GM18867 (cell line): ENCODE measurements around the gene TMEM222.
"Not testable (repeated sequence)": the region's sequence is repeated elsewhere in the genome, so short reads cannot be mapped to it uniquely, and the experiment has no call there.

Experiments
- ATAC-seq: cut with Tn5 transposase; IDR thresholded peaks from one replicate; pipeline ENCODE4 v1.9.1; 2021; ENCODE audit warnings: mild to moderate bottlenecking, moderate library complexity; ENCODE audit not compliant: unreplicated experiment

Gene TMEM222

DNA sequence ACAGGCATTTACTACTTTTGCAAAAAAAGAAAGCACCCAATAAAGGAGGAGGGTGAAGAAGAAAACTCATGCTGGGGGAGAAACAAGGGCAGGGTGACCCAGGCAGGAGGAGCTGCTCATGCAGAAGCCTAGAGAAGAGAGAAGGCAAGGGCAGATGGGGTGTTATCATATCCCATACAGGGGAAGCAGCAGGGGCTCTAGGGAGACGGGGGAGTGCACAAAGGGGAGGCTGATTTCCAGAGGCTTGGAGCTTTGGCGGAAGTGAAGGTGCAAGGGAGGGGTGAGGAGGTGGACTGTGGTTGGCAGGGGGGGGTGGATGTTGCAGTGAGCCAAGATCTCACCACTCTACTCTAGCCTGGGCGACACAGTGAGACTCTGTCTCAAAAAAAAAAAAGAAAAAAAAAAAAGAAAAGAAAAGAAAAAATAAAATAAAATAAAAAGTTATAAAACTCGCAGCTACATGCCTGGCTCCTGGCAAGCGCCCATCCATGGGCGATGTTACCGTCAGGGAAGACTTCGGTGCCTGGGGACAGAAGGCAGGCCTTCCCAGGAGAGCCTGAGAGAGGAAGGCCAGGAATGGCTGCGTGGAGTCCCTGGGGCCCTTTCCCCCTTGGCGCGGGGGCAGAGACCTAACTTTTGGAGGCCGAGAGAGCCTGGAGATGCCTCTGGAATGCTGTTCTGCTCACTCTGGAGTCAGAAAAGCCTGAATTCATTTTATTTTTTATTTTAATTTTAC is 56.0 kb downstream of the TMEM222 start:
- ATAC-seq = no peak

DNA sequence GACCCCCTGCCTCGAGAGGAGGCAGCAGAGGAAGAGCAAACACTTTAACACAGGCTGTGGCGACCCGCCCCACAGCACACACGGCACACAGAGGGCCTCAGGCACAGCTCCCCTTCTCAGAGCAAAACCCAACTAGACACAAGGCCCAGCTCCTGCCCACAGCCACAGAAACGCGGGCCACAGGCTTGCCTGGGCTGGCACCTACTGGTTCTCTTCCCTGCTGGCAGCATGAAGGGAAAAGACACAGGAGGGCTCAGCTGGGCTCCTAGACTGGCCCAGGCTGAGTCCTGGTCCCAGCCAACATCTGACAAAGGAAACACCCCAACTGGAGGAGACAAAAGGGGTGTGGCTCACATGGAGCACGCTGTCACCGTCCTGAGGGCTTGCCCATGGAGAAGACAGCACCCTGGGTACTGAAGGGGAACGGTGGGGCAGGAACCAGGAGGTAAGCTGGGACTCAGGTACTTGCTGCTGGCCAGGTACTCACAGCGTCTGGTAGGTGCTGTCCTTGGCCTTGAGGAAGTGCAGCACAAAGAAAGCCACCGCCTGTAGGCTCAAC is 57.7 kb downstream of the TMEM222 start:
- no peak for ATAC-seq

DNA sequence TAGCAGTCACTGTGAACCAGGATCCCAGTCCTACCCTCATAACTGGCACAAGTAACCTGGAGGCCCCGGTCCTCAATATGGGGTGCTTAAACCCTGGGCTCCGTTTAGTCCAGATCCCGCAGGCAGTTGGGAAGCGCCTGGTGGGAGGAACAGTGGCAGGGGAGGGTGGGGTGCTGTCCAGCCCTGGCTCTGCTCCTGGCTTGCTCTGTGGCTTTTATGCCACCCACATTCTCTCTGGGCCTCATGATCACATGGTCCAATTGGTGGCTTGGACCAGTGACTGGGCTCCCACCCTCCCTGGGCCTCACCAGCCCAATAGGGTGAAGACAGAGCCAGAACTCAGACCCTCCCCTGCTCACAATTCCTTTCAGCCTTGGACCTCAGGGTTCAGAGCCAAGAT is 58.3 kb downstream of the TMEM222 start:
- ATAC-seq = no peak

DNA sequence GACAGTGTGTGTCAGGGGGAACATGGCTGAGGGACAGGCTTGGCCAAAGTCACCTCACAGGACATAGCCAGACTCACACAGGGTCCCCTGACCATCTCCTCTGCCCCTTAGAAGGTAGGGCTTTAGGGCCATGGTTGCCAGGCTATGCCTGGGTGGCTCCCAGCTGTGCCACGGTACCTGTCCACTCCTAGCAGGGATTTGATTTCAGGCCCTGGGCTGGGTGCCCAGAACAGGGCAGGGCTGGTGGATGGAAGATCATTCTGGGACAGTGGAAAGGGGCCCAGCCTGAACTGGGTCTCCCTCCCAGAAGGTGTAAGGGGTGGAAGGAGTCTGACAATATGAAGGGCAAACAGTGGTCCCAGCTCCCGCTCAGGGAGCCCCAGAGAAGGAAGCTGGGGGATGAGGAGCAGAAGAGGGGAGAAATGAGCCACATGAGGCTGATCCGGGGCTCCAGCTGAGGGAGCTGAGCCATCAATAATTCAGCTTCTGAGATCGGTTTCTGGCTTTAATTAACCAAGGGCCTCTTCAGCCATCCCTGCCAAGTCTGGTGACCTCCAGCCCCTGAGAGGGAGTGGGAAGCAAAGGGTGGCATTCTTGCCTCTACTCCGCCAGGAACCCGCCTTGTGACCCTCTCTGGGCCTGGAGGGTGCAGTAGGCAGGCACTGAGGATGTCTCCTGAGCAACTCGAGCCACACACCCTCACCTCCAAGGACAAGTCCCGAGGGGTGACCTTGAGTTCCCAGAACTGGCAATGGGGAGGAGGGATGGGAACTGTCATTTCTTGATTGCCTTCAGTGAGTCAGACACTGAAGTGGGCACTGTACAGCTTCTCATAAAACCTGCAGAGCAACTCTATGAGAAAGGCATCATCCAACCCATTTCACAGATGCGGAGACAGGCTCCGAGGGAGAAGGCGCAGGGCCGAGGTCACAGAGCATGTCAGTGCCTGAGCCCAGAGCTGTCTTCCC is 59.1 kb downstream of the TMEM222 start:
- no peak for ATAC-seq

DNA sequence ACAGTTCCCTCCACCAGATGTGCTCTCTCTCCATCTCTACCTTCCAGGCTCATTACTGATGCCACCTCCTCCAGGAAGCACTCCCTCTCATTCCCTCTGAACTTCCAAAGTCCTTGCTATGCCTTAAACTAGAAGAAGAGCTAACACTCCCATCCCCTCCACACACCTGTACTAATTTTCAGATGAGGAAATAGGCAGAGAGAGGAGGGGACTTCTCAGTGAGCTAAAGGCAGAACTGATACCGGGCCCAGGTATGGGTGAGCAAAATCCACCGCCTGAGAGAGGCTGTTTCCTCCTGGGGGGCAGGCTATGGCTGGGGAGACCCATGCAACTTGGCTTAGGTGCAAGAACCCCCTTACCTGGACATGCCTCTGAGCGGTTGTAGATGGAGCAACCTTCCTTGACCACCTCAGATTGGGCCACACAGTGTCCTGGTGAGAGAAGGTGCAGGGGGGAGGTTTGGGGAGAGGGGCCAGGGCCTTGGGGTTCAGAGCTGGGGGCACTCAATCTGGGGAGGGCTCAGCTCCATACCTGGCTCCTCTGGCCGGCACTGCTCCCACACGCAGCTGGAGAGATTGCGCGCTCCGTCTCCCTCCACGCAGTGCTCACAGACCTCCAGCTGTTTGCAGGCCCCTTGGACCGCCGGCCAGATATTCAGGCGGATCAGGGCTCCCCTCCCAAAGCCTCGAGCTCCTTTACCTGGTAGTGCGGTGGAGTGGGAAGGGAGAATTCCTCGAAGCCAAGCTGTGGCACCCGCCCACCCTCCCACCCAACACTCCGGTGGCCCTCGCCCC is 60.2 kb downstream of the TMEM222 start:
- ATAC-seq = no peak

DNA sequence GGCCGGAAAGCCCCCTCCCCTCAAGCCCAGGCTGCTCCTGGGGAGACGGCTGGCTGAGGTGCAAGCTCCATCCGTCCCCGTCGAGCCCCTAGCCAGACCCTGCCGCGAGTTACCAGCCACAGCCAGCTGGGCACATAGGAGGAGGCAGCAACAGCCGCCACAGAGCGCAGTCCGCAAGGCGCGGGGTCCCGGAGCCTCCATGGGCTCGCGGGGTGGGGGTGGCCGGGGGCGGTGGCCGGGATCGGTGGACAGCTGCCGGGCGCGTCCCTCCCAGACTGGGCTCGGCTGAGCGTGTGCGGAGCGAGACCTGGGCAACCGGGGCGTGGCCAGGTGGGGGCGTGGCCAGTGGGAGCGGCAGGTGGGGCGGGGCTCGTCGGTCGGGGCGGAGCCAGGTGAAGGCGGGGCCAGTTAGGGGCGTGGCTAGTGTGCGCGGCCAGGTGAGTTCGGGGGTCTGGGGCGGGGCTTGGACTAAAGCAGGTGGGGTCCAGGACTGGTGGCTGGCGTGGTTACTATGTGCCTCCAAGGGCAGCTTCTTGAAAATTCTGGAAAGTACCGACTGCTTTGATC is 61.2 kb downstream of the TMEM222 start, which contains the start of gene CD164L2:
CD164L2 (minus strand) TSS at position 295 of the 567 bp plus-strand sequence; CDS start at position 201, 94 bp downstream.
- ATAC-seq = no peak

DNA sequence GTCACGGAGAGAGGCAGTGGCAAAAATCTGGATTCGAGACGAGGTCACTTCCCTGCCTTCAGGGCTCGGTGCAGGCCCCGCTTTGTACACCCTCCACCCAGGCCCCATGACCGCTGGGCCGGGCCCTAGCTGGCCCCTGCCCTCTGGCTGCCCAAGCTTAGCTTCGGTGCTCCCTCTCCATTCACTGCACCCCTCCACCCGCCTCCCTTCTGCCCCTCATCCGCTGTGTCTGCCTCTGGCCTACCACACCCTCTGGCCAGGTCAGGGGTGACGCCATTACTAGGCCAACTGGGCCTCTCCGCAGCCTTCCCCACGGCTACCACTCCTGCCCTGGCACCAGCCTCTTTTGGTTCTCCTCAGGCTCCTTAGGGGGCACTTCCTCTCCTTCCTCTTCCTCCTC is 61.7 kb downstream of the TMEM222 start:
- ATAC-seq = no peak

DNA sequence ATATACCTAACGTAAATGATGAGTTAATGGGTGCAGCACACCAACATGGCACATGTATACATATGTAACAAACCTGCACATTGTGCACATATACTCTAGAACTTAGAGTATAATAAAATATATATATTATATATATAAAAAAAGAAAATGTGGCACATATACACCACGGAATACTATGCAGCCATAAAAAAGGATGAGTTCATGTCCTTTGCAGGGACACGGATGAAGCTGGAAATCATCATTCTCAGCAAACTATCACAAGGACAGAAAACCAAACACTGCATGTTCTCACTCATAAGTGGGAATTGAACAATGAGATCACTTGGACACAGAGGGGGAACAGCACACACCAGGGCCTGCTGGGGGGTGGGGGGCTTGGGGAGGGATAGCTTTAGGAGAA is 62.8 kb downstream of the TMEM222 start:
- not testable (repeated sequence) for ATAC-seq
